ENCODE measurements around the gene STK38L. TPM values are rescaled to one million over a fixed set of nuclear protein-coding genes. Genes with fewer than 3 reads are reported as not detected.

STK38L gene
- total and polyA plus RNA-seq, 2 of the 8 experiments (the other 6 are each of a cell fraction or from before 2014, with no cell fraction given), result 8.1 to 63.6 TPM

DNA sequence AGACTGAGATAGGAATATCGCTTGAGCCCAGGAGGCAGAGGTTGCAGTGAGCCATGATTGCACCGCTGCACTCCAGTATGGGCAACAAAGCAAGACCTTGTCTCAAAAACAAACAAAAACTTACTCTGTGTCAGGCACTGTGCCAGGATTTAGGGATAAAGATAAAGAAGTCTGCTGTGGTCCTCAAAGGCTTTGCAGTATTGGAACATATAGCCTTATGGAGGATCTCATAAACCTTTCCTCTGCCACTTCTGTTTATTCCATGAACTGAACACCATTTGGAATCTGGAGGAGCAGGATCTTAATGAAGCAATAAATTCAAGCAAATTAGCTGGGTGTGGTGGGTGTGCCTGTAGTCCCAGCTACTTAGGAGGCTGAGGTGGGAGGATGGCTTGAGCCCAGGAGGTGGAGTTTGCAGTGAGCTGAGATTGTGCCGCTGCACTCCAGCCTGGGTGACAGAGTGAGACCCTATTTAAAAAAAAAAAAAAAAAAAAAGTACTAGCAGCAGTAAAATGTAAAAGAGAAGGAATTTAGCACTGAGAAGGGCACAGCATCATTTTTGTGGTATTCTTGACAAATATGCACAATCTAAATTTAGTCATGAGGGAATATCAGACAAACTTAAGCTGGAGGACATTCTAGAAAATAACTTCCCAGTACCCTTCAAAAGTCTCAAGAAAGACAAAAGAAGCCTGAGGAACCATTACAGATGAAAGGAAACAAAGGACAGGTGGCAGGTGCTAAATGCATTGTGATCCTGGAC, 115.7 kb downstream of the STK38L start:
- Histone ChIP-seq H3K4me3 (ENCODE audit: extremely low read depth in 1 of 4, insufficient read depth in 2 of 4, low read depth in 3 of 4, low read length in 4 of 4) (no peak overlapping the region), H2BK20ac (ENCODE audit: low read length) (no peak overlapping the region), H2BK12ac (ENCODE audit: low read depth, low read length) (no peak overlapping the region), H3K4me2 (ENCODE audit: insufficient read depth in 1 of 2, low read depth in 2 of 2, low read length in 2 of 2) (no peak overlapping the region), H3K23me2 (ENCODE audit: low read depth, low read length) (no peaks in the 10 kb centered on the region), H3K4me1 (replicated peaks in 1 of 4; ENCODE audit: control insufficient read depth in 3 of 4, insufficient read depth in 4 of 4, low read length in 3 of 4) (0 out of 7 replicates have a peak, but pooled peaks cover 0 to 2% (median 0%) of the 10 kb centered on the region in 4 experiments), H3K27ac (ENCODE audit: low read depth, low read length) (no peak overlapping the region), H4K91ac (replicated peaks; ENCODE audit: insufficient read length, low read length) (no peak overlapping the region), H3K9me3 (ENCODE audit: insufficient read depth in 2 of 2, low read depth in 1 of 2, low read length in 1 of 2) (no peaks in the 10 kb centered on the region), H2BK5ac (ENCODE audit: low read depth, low read length) (no peak overlapping the region), H2BK120ac (replicated peaks; ENCODE audit: low read depth, low read length) (no peak overlapping the region), H3K79me1 (ENCODE audit: low read depth, low read length) (no peaks in the 10 kb centered on the region; the same call in 1 of the 2 replicates), H4K20me1 (replicated peaks in 1 of 2; ENCODE audit: control insufficient read depth in 1 of 2, insufficient read depth in 2 of 2, low read length in 2 of 2) (no peaks in the 10 kb centered on the region), H3K4ac (replicated peaks; ENCODE audit: insufficient read length, low read depth, low read length) (no peak overlapping the region), H2AFZ (ENCODE audit: low read length) (no peak overlapping the region), H3K9ac (replicated peaks in 1 of 4; ENCODE audit: extremely low read depth in 1 of 4, low read depth in 3 of 4, low read length in 3 of 4) (no peak overlapping the region), H3K79me2 (ENCODE audit: control insufficient read depth in 1 of 2, insufficient read depth in 2 of 2, low read length in 2 of 2) (0 out of 4 replicates have a peak, but pooled peaks cover 0 to 2% of the 10 kb centered on the region in 2 experiments), H2AK5ac (ENCODE audit: low read depth, low read length) (no peak overlapping the region), H4K5ac (ENCODE audit: insufficient read length, low read depth, low read length) (no peak overlapping the region), H3K18ac (ENCODE audit: extremely low read depth, low read length) (no peak overlapping the region), H3K36me3 (ENCODE audit: control insufficient read depth in 2 of 4, insufficient read depth in 4 of 4, low read length in 3 of 4) (no peaks in the 10 kb centered on the region), H3K14ac (ENCODE audit: insufficient read length) (no peak overlapping the region), H3K23ac (ENCODE audit: insufficient read length) (no peak overlapping the region), H3K56ac (replicated peaks; ENCODE audit: insufficient read length, low read depth, low read length) (no peak overlapping the region), H2BK15ac (ENCODE audit: low read length) (no peak overlapping the region), H3K27me3 (replicated peaks in 1 of 4; ENCODE audit: control insufficient read depth in 3 of 4, extremely low read depth in 1 of 4, insufficient read depth in 3 of 4, low read length in 3 of 4) (no peaks in the 10 kb centered on the region), H4K8ac (ENCODE audit: extremely low read depth, insufficient read depth, low read length) (no peak overlapping the region)
- no peak for DNase-seq (ENCODE audit: low read depth in 1 of 2, low spot score in 2 of 2)
- WGBS, 2 experiments (ENCODE audit: extremely low coverage in 1 of 2, insufficient coverage in 1 of 2, insufficient read length in 1 of 2, insufficient replicate concordance in 2 of 2, low coverage in 1 of 2, low lambda C conversion rate in 2 of 2, missing lambda C conversion rate in 1 of 2), result 87% methylated on average over 3 of the region's 3 CpGs; no CpG with 5 or more reads in 1 of the 2 experiments
- no peak for FAIRE-seq
- ChIA-PET POLR2A (ENCODE audit: partially characterized antibody) (interaction anchor here (0.7 kb wide), 2 partner anchors 11 to 26 kb away, joined by 3 read pairs; no protein-coding TSS in a partner anchor), CTCF (ENCODE audit: partially characterized antibody) (no interaction called here)
- TF ChIP-seq GABPA (IDR thresholded peaks at IDR 0.05; ENCODE audit: borderline replicate concordance, insufficient read depth, low read length) (no peak), TAF1 (IDR thresholded peaks at IDR 0.05; ENCODE audit: low read depth, low read length) (no peak), KDM5A (IDR thresholded peaks at IDR 0.05; ENCODE audit: low read length) (no peak), BCL11A (IDR thresholded peaks at IDR 0.05; ENCODE audit: low read depth in 2 of 2, low read length in 2 of 2) (no peak), ASH2L (IDR thresholded peaks at IDR 0.05; ENCODE audit: low read length) (no peak)

Measured in H1 (cell line).